ENCODE data around the gene IGBP1.

- TF ChIP-seq ZFP36 (IDR thresholded peaks at IDR 0.05; ENCODE audit: low read depth, low read length, partially characterized antibody) (no peak), GATAD2B (IDR thresholded peaks at IDR 0.05; ENCODE audit: borderline replicate concordance) (no peak), ILK (tag; IDR thresholded peaks at IDR 0.05; ENCODE audit: borderline replicate concordance, low read depth) (no peak), XRCC5 (IDR thresholded peaks at IDR 0.05; ENCODE audit: low read depth, low read length) (no peak), CTCF (IDR thresholded peaks at IDR 0.05 in 2 of 3, conservative IDR thresholded peaks at IDR 0.05 in 1 of 3; ENCODE audit: insufficient read depth in 2 of 3, low read depth in 1 of 3, low read length in 3 of 3) (no peak), ZNF384 (IDR thresholded peaks at IDR 0.05; ENCODE audit: low read depth, low read length) (no peak), PRDM10 (IDR thresholded peaks at IDR 0.05; ENCODE audit: partially characterized antibody) (no peak), ZFP30 (CRISPR knock-in tag; IDR thresholded peaks at IDR 0.05; ENCODE audit: borderline replicate concordance) (no peak), NCOA1 (IDR thresholded peaks at IDR 0.05; ENCODE audit: low read depth) (no peak)
Observed at GRCh38 chrX:70124678-70125077, 8.6 kb upstream of the IGBP1 start.

Measured in K562 (cell line).